IPS-11a (cell line): ENCODE measurements around the gene PRKAB1.

Source experiments
- H3K4me3 ChIP-seq: one replicate; pipeline ENCODE4 v1.5.1; 2013; ENCODE audit warnings: low read depth, low read length, control low read depth

Gene PRKAB1

DNA sequence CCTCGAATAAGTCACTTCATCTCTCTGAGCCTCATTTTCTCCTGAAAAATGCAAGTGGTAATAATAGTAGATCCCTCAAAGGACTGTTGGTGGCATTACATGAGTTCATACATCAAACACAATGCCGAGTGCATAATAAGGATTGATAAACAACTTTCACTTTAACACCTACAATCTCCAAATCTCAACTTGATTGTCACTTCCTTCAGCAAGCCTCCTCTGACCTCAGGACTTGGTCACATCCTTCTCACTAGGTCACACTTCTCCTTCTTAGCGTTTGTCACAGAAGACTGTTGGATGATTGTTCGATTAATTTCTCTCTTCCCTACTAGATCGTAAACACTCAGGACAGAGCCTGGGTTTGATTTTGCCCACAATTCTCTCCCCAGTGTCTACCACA is 7.9 kb upstream of the PRKAB1 start:
- H3K4me3 ChIP-seq: no peak overlapping the region

DNA sequence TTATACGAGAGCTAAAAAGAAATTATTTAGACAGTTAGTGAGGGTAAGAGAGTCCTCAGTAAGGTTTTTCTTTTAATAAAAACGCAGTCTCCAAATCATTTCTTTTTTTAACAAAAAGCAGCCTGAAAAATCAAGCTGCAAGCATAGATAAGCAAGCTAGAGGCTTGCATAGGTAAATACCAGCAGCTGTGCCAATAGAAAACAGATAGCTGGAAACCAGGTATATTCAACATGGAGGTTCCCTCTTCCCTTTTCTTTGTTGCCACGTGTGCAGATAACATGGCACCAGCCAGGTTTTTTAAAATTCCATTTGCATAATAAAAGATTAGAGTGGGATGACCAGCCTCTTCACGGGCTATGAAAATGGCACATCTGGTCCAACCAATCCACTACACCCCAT is 6.1 kb upstream of the PRKAB1 start:
- no peak overlapping the region for H3K4me3 ChIP-seq

DNA sequence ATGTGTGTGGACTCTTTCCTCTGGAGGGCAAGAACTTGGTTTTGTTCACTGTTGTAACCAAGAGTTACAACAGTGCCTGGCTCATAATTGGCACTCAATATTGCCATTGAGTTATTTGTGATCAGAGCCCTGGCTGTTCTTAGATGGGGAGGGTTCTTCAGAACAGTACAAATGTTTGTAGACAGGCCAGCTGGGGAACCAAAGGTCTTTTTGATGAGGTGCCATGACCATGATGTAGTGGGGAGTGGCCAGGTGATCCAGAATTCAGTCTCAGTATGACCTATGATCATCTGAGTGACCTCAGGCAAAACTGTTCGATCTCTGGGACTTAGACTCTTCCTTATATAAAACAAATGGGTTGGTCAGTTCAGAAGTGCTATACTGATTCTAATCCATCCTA is 3.3 kb upstream of the PRKAB1 start:
- no peak overlapping the region for H3K4me3 ChIP-seq

- no peak overlapping the region for H3K4me3 ChIP-seq
These were observed 2.6 kb upstream of the PRKAB1 start for GRCh38 chr12:119665164-119665929.

DNA sequence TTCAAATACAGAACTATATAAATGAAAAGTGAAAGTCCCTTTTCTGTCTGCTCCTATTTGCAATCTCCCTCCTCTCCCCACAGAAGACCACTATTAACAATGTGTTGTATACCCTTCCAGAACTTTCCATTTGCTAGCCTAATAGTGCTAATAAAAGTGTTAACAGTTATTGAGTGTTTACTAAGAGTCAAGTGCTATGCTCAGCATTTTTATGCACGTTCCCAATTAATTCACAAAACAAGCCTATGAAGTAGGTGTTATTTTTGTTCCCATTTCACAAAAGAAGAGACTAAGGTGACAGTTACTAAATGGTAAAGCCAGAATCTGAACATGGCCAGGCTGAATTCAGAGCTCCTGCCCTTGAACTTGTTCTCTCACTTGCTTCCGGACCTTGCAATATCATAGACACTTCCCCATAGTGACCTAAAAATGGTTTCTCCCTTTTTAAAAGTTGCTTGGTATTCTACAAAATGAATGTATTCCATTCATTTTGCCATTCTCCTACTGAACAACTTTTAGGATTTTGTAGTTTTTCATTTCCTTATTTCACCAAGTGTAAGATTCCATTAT is 1.6 kb upstream of the PRKAB1 start:
- no peak overlapping the region for H3K4me3 ChIP-seq

DNA sequence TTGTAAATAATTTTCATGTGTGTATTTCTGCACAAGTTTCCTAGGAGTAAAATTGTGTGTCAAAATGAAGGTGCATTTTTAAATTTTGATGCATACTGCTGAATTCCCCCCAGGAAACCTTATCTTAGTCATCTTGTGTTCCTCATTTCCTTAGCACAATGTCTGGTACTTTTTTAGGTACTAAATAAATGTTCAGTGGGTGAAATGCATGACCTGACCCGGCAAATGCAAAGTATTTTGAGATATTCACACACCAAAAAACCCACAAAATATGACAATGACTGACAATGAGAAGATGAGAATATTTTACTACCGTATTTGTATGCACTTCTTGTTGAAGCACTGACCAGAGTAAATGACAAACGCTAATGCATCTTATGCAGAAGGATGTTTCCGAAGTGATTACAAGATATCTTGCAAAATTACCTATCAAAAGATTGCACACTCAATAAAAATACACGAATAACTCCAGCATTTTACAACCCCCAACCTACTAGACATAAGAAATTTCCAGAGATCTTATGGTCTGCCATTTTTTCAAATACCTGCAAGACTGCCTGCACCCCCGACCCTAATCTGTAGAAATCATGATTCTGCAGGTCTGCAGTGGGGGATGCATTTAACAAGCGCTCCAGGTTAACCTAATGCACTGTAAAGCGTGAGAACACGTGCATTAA is 895 bp upstream of the PRKAB1 start:
- H3K4me3 ChIP-seq: peak overlapping the region; percentile 28

DNA sequence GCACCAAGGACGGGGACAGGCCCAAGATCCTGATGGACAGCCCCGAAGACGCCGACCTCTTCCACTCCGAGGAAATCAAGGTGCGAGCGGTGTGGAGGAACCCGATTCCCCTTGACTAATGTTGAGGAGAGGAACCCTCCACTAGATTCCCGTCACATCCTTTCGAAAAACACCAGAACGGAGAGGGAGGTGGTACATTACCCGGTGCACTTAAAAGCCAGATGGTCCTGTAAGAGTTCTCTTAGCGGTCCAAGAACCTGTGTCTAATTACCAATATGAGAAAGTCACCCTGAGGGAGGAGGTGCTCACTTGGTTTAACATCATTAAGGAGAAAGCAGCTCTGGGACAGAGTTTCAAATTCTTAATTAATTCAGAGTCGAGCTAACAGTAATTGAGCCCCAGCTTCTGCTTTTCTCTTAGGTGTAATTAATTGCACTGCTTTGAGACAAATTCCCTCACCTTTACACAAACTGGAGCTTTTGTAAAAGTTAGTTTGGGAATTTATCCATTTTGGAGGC is 450 bp downstream of the PRKAB1 start:
- H3K4me3 ChIP-seq: peak overlapping the region; percentile 99

DNA sequence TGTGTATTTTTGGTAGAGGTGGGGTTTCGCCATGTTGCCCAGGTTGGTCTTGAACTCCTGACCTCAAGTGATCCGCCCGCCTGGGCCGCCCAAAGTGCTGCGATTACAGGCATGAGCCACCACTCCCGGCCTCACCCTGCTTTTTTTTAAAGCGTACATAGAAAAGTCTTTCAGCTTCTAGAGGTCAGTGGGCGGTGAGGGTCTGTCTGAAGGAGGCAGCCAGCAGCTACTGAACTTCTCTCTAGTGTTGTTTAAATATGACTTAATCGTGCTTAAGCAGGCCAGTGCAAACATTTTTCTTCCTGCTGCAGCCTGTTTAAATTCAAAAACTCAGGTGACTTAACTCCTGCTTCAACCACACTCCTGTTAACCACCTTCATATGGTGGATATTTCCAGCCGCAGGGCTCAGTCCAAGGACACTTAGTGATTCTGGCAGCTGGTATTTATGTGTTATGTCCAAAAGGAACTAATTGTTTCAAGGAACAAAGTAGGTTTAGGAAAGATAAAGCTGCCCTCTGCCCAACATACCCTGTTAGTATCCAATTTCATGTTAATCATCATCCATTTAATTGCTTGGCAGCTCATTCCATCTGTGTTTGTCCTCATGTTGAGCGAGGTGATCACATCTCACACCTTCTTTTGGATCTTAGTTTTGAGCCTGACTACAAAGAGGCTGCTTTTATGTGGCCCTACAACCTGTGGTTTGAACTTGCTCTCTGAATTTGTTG is 2.0 kb downstream of the PRKAB1 start:
- H3K4me3 ChIP-seq: no peak overlapping the region

GRCh38 chr12:119671070-119671469 is 3.1 kb downstream of the PRKAB1 start:
- H3K4me3 ChIP-seq: no peak overlapping the region

DNA sequence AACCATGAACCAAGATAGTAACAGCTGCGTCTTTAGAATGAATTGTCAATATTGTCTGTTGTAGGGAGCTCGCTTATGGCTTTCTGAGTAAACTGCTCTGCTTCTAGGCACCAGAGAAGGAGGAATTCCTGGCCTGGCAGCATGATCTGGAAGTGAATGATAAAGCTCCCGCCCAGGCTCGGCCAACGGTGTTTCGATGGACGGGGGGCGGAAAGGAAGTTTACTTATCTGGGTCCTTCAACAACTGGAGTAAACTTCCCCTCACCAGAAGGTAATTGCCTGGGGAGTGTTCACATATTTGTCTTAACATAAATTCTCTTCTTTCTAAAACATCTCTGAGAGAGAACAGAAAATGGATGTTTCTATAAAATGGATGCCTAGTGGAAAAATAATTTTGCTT is 4.3 kb downstream of the PRKAB1 start:
- H3K4me3 ChIP-seq: no peak overlapping the region

DNA sequence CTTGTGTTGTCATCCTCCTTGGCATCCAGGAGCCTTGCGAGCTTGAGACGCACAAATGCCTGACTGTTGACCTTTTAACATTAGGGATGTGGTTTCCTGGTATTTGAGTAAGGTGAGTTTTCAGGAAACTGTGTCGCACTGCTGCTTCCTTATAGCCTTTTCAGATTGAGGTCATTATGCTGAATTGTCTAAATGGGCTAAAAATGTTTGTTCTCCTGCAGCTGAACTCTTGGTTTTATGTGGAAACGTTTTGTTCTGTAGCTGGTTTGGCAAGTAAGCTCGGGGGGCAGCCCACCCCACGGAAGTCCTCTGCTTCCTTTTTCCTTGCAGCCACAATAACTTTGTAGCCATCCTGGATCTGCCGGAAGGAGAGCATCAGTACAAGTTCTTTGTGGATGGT is 5.7 kb downstream of the PRKAB1 start:
- no peak overlapping the region for H3K4me3 ChIP-seq

GRCh38 chr12:119674560-119674959 is 6.6 kb downstream of the PRKAB1 start:
- H3K4me3 ChIP-seq: no peak overlapping the region

- no peak overlapping the region for H3K4me3 ChIP-seq
These were observed 8.1 kb downstream of the PRKAB1 start for GRCh38 chr12:119676022-119676421.

DNA sequence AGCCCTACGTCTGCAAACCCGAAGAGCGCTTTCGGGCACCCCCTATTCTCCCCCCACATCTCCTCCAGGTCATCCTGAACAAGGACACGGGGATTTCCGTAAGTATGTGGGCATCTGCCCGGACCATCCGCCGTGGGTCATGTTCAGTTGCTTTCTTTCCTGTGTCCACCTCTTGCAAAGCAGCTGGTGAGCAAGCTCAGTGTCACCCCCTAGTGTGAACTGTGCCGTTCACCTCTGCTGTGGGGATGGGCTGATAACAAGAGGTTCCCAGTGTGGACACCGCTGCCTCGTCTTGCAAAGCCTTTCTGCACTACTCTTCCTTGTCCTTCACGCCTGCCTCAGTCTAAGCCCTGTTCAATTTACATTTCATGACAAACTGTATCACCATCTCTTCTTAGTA is 8.6 kb downstream of the PRKAB1 start:
- no peak overlapping the region for H3K4me3 ChIP-seq

DNA sequence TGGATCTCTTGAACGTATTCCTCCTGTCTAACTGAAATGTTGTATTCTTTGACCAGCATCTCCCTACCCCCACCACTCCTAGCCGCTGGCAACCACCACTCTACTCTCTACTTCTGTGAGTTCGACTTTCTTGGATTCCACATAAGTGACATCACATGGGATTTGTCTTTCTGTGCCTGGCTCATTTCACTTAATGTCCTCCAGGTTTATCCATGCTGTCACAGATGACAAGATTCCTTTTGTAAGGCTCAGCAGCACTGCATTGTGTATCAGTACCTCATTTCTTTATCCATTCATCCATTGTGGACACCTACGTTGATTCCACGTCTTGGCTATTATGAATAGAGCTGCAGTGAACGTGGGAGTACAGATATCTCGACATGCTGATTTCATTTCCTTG is 10.5 kb downstream of the PRKAB1 start:
- H3K4me3 ChIP-seq: no peak overlapping the region

- H3K4me3 ChIP-seq: no peak overlapping the region
These were observed 11.1 kb downstream of the PRKAB1 start for GRCh38 chr12:119679081-119679480.

- H3K4me3 ChIP-seq: no peak overlapping the region
These were observed 11.6 kb downstream of the PRKAB1 start for GRCh38 chr12:119679490-119679889.

DNA sequence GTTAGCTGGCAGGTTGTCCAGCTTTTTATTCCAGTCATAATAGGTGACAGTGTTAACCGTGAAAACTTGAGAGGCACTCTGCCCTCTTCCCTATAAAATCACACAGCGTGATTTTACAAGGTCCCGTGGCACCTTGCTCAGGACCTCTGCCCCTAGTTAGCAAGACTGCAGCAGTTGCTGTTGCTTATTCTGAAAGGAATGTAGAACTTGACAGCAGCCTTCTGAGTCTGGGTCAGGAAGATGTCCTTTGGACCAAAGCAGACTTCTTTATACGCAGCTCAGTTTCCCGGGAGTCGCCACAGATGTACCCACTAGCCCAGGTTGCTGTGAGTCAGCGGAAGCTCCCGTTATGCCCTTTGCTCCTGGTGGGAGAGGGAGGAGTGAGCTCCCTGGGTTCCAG is 13.2 kb downstream of the PRKAB1 start:
- no peak overlapping the region for H3K4me3 ChIP-seq

DNA sequence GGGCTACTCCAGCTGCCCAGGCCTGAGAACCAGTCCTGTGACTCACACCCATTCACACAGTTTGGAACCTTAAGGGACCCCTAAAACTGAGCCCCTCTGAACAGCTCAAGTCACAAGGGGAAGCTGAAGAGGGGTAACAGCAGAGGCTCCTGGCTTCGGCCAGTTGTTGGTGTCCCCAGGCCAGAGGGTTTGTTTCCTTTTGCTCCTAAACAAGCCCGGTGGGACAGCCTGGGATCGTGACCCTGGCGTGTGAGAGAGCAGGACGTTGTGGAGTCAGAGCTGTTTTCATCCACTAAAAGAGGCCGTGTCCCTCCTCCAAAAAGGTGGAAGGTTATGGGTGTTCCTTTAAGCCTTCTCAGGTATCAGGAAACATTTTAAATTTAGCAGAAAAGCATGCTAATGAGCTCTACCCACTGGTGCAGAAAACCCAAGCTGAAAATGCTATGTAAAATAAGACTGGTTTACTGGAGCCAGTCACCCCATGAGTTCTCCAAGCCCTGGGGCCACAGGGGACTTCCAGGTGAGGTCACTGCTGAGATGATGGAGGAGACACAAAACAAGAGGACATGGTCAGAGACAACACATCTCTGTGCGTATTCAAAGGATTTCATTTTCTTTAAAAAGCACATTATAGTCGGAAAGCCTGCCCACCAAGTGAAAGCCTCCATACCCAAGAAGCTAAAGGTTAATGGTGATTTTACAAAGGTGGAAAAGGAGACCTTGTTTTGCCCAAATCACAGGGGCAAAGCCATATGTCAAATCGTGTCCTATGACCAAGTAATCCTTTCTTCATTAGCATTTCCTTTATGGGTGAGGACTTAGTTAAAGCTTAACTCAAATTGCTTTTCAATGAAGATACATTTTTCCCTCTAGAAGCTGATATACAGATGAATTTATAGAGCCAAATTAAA is 14.1 kb downstream of the PRKAB1 start:
- H3K4me3 ChIP-seq: no peak overlapping the region

GRCh38 chr12:119682639-119683252 is 14.8 kb downstream of the PRKAB1 start:
- no peak overlapping the region for H3K4me3 ChIP-seq
